ENCODE results near the gene MYO5A. TPM values are rescaled to one million over a fixed set of nuclear protein-coding genes. Genes with fewer than 3 reads are reported as not detected.

MYO5A gene
- total and polyA plus RNA-seq, 9 donors = 3.8 to 26.5 (median 15.1) TPM

DNA sequence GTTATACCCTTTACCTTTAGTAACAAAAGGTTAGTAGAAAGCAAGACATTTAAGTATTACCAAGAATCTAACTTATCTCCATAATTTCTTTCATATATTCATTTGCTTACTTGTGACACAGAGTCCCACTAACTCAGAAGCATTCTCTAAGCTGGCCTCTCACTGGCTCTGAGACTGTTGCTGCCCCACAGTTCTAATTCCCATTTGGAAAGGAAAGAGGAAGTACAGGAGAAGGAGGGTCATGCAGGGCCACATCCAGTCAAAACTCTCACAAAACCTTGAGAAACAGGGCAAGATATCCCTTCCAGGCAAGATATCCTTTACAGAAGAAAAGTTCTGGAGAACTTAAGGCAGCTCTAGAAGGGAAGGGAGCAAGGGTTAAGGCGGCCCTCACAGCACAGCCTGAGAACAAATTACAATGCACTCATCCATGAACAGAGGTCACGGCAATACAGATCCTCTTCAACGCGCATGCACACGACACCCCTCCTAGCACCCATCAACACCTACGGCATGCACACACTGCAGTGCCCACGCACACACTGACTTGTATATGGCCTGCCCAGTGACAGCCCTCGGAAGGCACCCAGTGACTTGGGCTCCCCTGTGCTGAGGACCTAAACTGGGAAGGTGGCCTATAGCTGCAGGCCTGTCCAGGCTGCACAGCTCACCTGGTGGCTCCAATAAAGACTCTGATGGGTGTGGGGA, 220.1 kb downstream of the MYO5A start:
- Histone ChIP-seq H3K4me3 (no peak overlapping the region), H3K4me1 (ENCODE audit: insufficient read depth) (no peaks in the 10 kb centered on the region), H3K36me3 (no peaks in the 10 kb centered on the region), H3K27me3 (no peaks in the 10 kb centered on the region), H3K27ac (no peak overlapping the region), H3K9me3 (no peaks in the 10 kb centered on the region)
- intact Hi-C loops (cut with DNase I) = no loop called here
- no peak for DNase-seq
- 81 to 89% (median 84%) methylated on average over 8 of the region's 8 CpGs for WGBS, 3 donors
- TF ChIP-seq POLR2A (IDR thresholded peaks at IDR 0.05) (no peak), CTCF (IDR thresholded peaks at IDR 0.05) (no peak)

DNA sequence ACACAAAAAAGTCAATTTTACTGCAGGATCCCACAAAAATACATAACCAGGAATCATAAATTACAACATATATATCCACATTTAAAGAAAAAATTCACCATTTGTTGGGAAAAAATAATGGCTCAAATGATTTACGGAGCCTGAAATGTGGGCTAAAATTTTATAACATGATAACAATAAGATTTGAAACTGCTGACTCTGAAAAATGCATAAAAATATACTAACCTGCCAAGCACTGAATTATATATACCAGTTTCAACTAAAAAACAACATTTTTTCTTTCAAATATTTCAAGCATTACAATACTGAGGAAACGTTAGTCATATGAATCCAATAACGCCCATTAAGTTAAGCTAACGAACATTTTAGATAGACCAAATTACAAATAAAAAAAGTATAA, 220.8 kb downstream of the MYO5A start:
- no peaks in the 10 kb centered on the region for H3K27me3 ChIP-seq
- no peaks in the 10 kb centered on the region for H3K9me3 ChIP-seq
- TF ChIP-seq CTCF (IDR thresholded peaks at IDR 0.05) (no peak), POLR2A (IDR thresholded peaks at IDR 0.05) (no peak), EP300 (IDR thresholded peaks at IDR 0.05) (no peak)
- WGBS, 3 donors = 92 to 94% (median 93%) methylated on average over 4 of the region's 4 CpGs
- H3K27ac ChIP-seq = no peak overlapping the region
- H3K4me1 ChIP-seq (ENCODE audit: insufficient read depth) = no peaks in the 10 kb centered on the region
- no peak overlapping the region for H3K4me3 ChIP-seq
- intact Hi-C loops (cut with DNase I) = no loop called here
- no peak for DNase-seq
- no peaks in the 10 kb centered on the region for H3K36me3 ChIP-seq

DNA sequence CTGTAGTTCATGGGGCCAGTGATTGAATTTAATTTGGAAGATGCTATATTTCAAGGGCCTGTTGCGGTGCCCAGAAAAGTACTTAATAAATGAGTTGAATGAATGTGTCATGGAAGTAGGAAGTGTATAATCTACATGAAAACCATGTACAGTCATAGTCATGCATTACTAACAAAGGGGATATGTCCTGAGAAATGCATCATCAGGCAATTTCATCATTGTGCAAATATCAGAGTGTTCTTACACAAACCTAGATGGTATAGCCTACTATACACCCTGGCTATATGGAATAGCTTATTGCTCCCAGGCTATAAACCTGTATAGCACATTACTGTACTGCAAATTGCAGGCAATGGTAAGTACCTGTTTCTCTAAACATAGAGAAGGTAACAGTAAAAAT, 222.4 kb downstream of the MYO5A start:
- Histone ChIP-seq H3K27ac (no peak overlapping the region), H3K4me3 (no peak overlapping the region), H3K36me3 (no peaks in the 10 kb centered on the region), H3K9me3 (no peaks in the 10 kb centered on the region), H3K27me3 (no peaks in the 10 kb centered on the region), H3K4me1 (ENCODE audit: insufficient read depth) (no peaks in the 10 kb centered on the region)
- WGBS, 3 donors = 47 to 100% (median 49%) methylated on average over 1 of the region's 1 CpG
- intact Hi-C loops (cut with DNase I) = no loop called here
- DNase-seq = no peak
- no peak for TF ChIP-seq CTCF (IDR thresholded peaks at IDR 0.05)
- no peak for TF ChIP-seq EP300 (IDR thresholded peaks at IDR 0.05)
- no peak for TF ChIP-seq POLR2A (IDR thresholded peaks at IDR 0.05)

DNA sequence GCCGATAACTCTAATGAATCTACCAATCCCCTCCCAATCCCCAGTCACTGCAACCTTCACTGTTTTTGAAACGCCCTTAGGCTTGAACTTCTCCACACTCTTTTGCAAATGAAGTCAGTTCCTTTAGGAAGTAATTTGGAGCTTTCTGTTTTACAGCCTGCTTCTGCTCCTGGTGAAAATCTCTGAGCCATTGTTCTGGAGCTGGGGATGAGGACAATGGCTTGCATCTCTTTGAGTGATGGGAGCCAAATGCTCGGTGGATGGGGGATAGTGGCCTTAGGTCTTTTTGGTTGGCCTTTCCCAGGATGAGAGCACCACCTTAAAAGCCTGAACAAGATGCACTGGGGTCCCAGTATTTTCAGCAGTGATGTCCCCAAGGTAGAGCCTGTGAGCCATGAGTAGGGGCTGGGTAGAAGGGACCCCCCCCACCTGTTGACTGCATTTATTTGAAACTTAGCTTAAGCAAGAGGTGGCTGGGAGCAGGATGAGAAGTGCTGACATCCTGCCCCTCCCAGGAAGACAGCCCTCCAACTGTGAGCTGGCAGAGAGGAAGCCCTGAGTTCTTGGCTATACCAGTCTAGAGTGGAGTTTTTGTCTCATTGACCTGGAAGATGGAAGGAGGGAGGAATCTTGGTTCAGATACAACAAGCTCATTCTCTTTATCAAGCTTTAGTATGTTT, 225.4 kb downstream of the MYO5A start:
- H3K36me3 ChIP-seq = no peaks in the 10 kb centered on the region
- H3K4me3 ChIP-seq = no peak overlapping the region
- no peak for DNase-seq
- H3K4me1 ChIP-seq (ENCODE audit: insufficient read depth) = no peaks in the 10 kb centered on the region
- no peaks in the 10 kb centered on the region for H3K27me3 ChIP-seq
- TF ChIP-seq CTCF (IDR thresholded peaks at IDR 0.05) = no peak
- no peaks in the 10 kb centered on the region for H3K9me3 ChIP-seq
- no peak overlapping the region for H3K27ac ChIP-seq
- WGBS, 3 donors = 33 to 49% (median 47%) methylated on average over 3 of the region's 3 CpGs
- intact Hi-C loops (cut with DNase I) = no loop called here
